OCI-LY3 (cell line): ENCODE measurements around the gene LSM7.

Experiments used
- H2AFZ ChIP-seq: fragments of 200-600, 300-600 bp; shearing (Covaris generic); 2 replicates; pipeline ENCODE4 v1.6.0; 2014; ENCODE audit warnings: antibody characterized with exemption, low read depth, low read length
- H3K27ac ChIP-seq: fragments of 200-600, 300-600 bp; sonication (generic); 2 replicates; pipeline ENCODE4 v1.5.1; 2014; ENCODE audit warnings: mild to moderate bottlenecking, low read length, moderate library complexity, mixed read lengths
- H3K27me3 ChIP-seq: fragments of 200-600, 300-600 bp; sonication (generic); 2 replicates; pipeline ENCODE4 v1.6.1; 2014; ENCODE audit warnings: low read depth, low read length, mixed read lengths
- H3K36me3 ChIP-seq: fragments of 200-600, 300-600 bp; sonication (generic); replicated peaks from 2 replicates; pipeline ENCODE3; 2014; ENCODE audit warnings: low read depth, low read length, mixed read lengths
- H3K4me1 ChIP-seq: fragments of 300-600, 200-600 bp; sonication (generic); 2 replicates; pipeline ENCODE4 v1.6.1; 2014; ENCODE audit warnings: low read length, mixed read lengths
- H3K4me2 ChIP-seq: fragments of 200-600, 300-600 bp; sonication (generic); 2 replicates; pipeline ENCODE4 v1.6.1; 2014; ENCODE audit warnings: low read length, mixed read lengths
- H3K4me3 ChIP-seq: fragments of 300-600, 200-600 bp; sonication (generic); 2 replicates; pipeline ENCODE4 v1.5.1; 2014; ENCODE audit warnings: antibody characterized with exemption, mild to moderate bottlenecking, low read length, moderate library complexity
- H3K79me2 ChIP-seq: fragments of 300-600, 200-600 bp; shearing (Covaris generic); 2 replicates; pipeline ENCODE4 v1.6.1; 2014; ENCODE audit warnings: mild to moderate bottlenecking, low read length, mixed read lengths
- H3K9ac ChIP-seq: fragments of 300-600, 200-600 bp; shearing (Covaris generic); 2 replicates; pipeline ENCODE4 v1.6.0; 2014; ENCODE audit warnings: mild to moderate bottlenecking, low read length, moderate library complexity
- H3K9me3 ChIP-seq: fragments of 200-600, 300-600 bp; shearing (Covaris generic); 2 replicates; pipeline ENCODE4 v1.6.1; 2014; ENCODE audit warnings: low read length, mixed read lengths; ENCODE audit not compliant: insufficient read depth
- H4K20me1 ChIP-seq: fragments of 200-600, 300-600 bp; sonication (generic); 2 replicates; pipeline ENCODE4 v1.6.1; 2016; ENCODE audit warnings: low read length, mixed read lengths; ENCODE audit not compliant: insufficient read depth
- EZH2phosphoT487 ChIP-seq: fragments of 200-600 bp; shearing (Covaris generic); IDR thresholded peaks from 2 replicates; pipeline ENCODE4 v1.6.1; 2018; ENCODE audit warnings: antibody characterized with exemption, mixed run types, low read depth
- TF ChIP-seq, protein P1 (sequence below): fragments of 200-600, 300-600 bp; sonication (generic); IDR thresholded peaks from 2 replicates; pipeline ENCODE4 v1.5.1; 2014; ENCODE audit warnings: antibody characterized with exemption, low read length, low read depth

LSM7 gene

DNA sequence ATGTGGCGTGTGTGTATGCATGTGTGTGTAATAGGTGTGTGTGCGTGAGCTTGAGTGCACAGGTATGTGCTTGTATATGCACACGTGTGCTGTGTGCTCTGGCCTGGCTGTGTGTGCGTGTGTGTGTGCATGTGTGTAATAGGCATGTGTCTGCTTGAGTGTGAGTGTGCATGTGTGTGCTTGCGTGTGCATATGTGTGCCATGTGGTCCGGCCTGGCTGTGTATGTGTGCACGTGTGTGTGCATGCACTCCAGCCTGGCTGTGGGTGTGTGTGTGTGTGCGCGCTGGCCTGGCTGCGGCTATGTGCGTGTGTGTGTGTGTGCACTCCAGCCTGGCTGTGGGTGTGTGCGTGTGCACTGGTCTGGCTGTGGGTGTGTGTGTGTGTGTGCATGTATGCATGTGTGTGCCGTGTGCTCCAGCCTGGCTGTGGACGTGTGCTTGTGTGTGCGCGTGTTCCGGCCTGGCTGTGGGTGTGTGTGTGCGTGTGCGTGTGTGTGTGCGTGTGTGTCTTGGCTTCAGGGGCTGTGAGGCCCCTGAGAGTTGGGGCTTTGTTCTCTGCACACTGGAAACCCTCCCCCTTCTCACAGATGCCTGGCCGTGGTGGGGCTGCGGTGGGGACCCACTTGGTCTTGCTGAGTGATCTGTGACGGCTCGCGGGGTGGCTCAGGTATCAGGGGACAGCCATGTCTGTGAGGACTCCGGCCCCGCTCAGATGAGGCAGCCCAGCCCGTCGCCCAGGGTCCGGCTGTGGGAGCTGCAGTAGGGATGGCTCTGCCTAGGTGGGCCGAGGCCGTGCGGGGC is 8.3 kb upstream of the LSM7 start:
- TF ChIP-seq, protein P1, sequence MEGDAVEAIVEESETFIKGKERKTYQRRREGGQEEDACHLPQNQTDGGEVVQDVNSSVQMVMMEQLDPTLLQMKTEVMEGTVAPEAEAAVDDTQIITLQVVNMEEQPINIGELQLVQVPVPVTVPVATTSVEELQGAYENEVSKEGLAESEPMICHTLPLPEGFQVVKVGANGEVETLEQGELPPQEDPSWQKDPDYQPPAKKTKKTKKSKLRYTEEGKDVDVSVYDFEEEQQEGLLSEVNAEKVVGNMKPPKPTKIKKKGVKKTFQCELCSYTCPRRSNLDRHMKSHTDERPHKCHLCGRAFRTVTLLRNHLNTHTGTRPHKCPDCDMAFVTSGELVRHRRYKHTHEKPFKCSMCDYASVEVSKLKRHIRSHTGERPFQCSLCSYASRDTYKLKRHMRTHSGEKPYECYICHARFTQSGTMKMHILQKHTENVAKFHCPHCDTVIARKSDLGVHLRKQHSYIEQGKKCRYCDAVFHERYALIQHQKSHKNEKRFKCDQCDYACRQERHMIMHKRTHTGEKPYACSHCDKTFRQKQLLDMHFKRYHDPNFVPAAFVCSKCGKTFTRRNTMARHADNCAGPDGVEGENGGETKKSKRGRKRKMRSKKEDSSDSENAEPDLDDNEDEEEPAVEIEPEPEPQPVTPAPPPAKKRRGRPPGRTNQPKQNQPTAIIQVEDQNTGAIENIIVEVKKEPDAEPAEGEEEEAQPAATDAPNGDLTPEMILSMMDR, result no peak
- no peak for TF ChIP-seq EZH2phosphoT487
- no peak overlapping the region for H3K9ac ChIP-seq
- peaks cover 18% of the 10 kb centered on the region for H3K36me3 ChIP-seq
- no peaks in the 10 kb centered on the region for H3K27me3 ChIP-seq
- no peak overlapping the region for H3K4me3 ChIP-seq
- peaks cover 20% of the 10 kb centered on the region; the same call in 1 of the 2 replicates for H4K20me1 ChIP-seq
- H3K79me2 ChIP-seq, result peaks cover 52% of the 10 kb centered on the region
- H3K27ac ChIP-seq, result no peak overlapping the region
- H2AFZ ChIP-seq, result no peak overlapping the region
- no peak overlapping the region for H3K4me2 ChIP-seq
- H3K4me1 ChIP-seq, result peaks cover 11% of the 10 kb centered on the region
- H3K9me3 ChIP-seq, result no peaks in the 10 kb centered on the region; the same call in 1 of the 2 replicates

- Histone ChIP-seq H3K4me1 (peaks cover 17% of the 10 kb centered on the region), H3K36me3 (peaks cover 18% of the 10 kb centered on the region), H3K4me2 (no peak overlapping the region), H4K20me1 (peaks cover 23% of the 10 kb centered on the region; the same call in 1 of the 2 replicates), H3K9me3 (no peaks in the 10 kb centered on the region; the same call in 1 of the 2 replicates), H3K4me3 (no peak overlapping the region), H3K79me2 (peaks cover 61% of the 10 kb centered on the region), H3K9ac (no peak overlapping the region), H3K27me3 (no peaks in the 10 kb centered on the region), H2AFZ (no peak overlapping the region), H3K27ac (no peak overlapping the region)
- TF ChIP-seq, protein P1, result no peak
- TF ChIP-seq EZH2phosphoT487, result no peak
These were observed 7.5 kb upstream of the LSM7 start for GRCh38 chr19:2335848-2336247.

- Histone ChIP-seq H2AFZ (no peak overlapping the region), H3K27me3 (no peaks in the 10 kb centered on the region), H3K9ac (no peak overlapping the region), H3K4me1 (peaks cover 17% of the 10 kb centered on the region), H3K4me3 (no peak overlapping the region), H3K27ac (no peak overlapping the region), H3K9me3 (no peaks in the 10 kb centered on the region; the same call in 1 of the 2 replicates), H3K4me2 (no peak overlapping the region), H3K79me2 (peaks cover 67% of the 10 kb centered on the region), H4K20me1 (peaks cover 23% of the 10 kb centered on the region; the same call in 1 of the 2 replicates), H3K36me3 (peaks cover 18% of the 10 kb centered on the region)
- no peak for TF ChIP-seq EZH2phosphoT487
- TF ChIP-seq, protein P1, result no peak
These were observed 6.8 kb upstream of the LSM7 start for GRCh38 chr19:2334986-2335846.

GRCh38 chr19:2334426-2334825 is 6.0 kb upstream of the LSM7 start:
- TF ChIP-seq, protein P1, result no peak
- no peak for TF ChIP-seq EZH2phosphoT487
- H3K79me2 ChIP-seq, result peaks cover 74% of the 10 kb centered on the region
- no peak overlapping the region for H3K27ac ChIP-seq
- H3K4me1 ChIP-seq, result peaks cover 21% of the 10 kb centered on the region
- H3K4me3 ChIP-seq, result no peak overlapping the region
- no peak overlapping the region for H2AFZ ChIP-seq
- H4K20me1 ChIP-seq, result peaks cover 23% of the 10 kb centered on the region; the same call in 1 of the 2 replicates
- H3K9me3 ChIP-seq, result no peaks in the 10 kb centered on the region; the same call in 1 of the 2 replicates
- H3K27me3 ChIP-seq, result no peaks in the 10 kb centered on the region
- H3K4me2 ChIP-seq, result no peak overlapping the region
- peaks cover 18% of the 10 kb centered on the region for H3K36me3 ChIP-seq
- H3K9ac ChIP-seq, result no peak overlapping the region
